Mesendoderm (in vitro differentiated cells): ENCODE data around the gene EAF1.

Experiments
- DNase-seq: peaks from one replicate; pipeline ENCODE4 v3.0.0; 2013
- H2AK5ac ChIP-seq: 2 replicates; pipeline ENCODE4 v1.6.1; 2013; ENCODE audit warnings: low read length, inconsistent platforms
- H2BK120ac ChIP-seq: 2 replicates; pipeline ENCODE4 v1.6.1; 2013; ENCODE audit warnings: low read depth, mild to moderate bottlenecking, low read length, moderate library complexity, mixed read lengths
- H2BK15ac ChIP-seq: replicated peaks from 2 replicates; pipeline ENCODE4 v1.6.1; 2013; ENCODE audit warnings: low read depth, mild to moderate bottlenecking, moderate library complexity
- H2BK5ac ChIP-seq: 2 replicates; pipeline ENCODE4 v1.6.1; 2013; ENCODE audit warnings: low read length, inconsistent platforms
- H3K18ac ChIP-seq: 2 replicates; pipeline ENCODE4 v1.6.1; 2013; ENCODE audit warnings: mild to moderate bottlenecking, low read length, mixed read lengths
- H3K23ac ChIP-seq: one replicate; pipeline ENCODE4 v1.6.1; 2013; ENCODE audit warnings: low read length
- H3K27ac ChIP-seq: 2 replicates; pipeline ENCODE4 v1.5.1; 2013; ENCODE audit warnings: low read depth, mild to moderate bottlenecking, inconsistent platforms, low read length, moderate library complexity
- H3K27me3 ChIP-seq: 2 replicates; pipeline ENCODE4 v1.6.1; 2013; ENCODE audit warnings: low read length, control low read depth, mild to moderate bottlenecking, inconsistent platforms; ENCODE audit not compliant: insufficient read depth, poor library complexity
- H3K36me3 ChIP-seq: 2 replicates; pipeline ENCODE4 v1.6.1; 2013; ENCODE audit warnings: low read length, inconsistent platforms; ENCODE audit not compliant: control insufficient read depth, insufficient read depth
- H3K4ac ChIP-seq: one replicate; pipeline ENCODE4 v1.6.1; 2013; ENCODE audit warnings: low read depth, mild to moderate bottlenecking, low read length, moderate library complexity
- H3K4me1 ChIP-seq: 2 replicates; pipeline ENCODE4 v1.6.1; 2013; ENCODE audit warnings: low read depth, low read length, inconsistent platforms; ENCODE audit not compliant: control insufficient read depth
- H3K4me2 ChIP-seq: 2 replicates; pipeline ENCODE4 v1.6.1; 2013; ENCODE audit warnings: low read length
- H3K4me3 ChIP-seq: 2 replicates; pipeline ENCODE4 v1.5.1; 2013; ENCODE audit warnings: mild to moderate bottlenecking, low read length
- H3K56ac ChIP-seq: one replicate; pipeline ENCODE4 v1.6.1; 2013; ENCODE audit warnings: low read length
- H3K79me1 ChIP-seq: 2 replicates; pipeline ENCODE4 v1.6.1; 2013; ENCODE audit warnings: low read length, inconsistent platforms
- H3K79me2 ChIP-seq: 2 replicates; pipeline ENCODE4 v1.6.1; 2013; ENCODE audit warnings: mild to moderate bottlenecking, low read length; ENCODE audit not compliant: control insufficient read depth, insufficient read depth
- H3K9ac ChIP-seq: 2 replicates; pipeline ENCODE4 v1.6.1; 2013; ENCODE audit warnings: low read length, inconsistent platforms
- H4K5ac ChIP-seq: one replicate; pipeline ENCODE4 v1.6.1; 2013; ENCODE audit warnings: low read length
- H4K8ac ChIP-seq: one replicate; pipeline ENCODE4 v1.6.1; 2013; ENCODE audit warnings: low read depth, mild to moderate bottlenecking, control low read depth, low read length, moderate library complexity
- WGBS: extraction: QIAGEN DNeasy Blood & Tissue Kit; methylation state at CpG from one replicate; pipeline ENCODE4 v1.1.7; 2013; ENCODE audit warnings: low lambda C conversion rate, missing lambda C conversion rate; ENCODE audit not compliant: insufficient coverage; ENCODE audit errors: extremely low coverage; 5-methylcytosine and 5-hydroxymethylcytosine counted together

Gene EAF1

DNA sequence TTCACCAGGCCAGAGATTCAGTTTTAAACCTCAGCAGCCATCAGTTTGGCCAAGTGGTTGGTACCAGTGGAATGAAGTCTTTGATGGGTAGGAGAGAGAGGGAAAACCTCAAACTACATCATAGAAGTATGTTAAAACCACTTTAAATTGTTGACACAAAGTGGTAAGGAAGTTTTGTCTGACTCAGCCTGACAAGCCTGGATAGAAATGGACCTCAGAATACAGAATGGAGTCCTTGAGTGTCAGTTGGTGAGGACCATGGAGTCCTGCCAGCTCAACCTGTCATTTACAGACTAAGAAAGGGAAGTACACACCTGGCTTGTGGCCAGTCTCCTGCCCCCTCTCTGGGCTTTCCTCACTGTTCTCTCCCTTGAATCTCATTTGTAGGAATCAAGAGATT, 12.1 kb downstream of the EAF1 start:
- no peak for DNase-seq
- no peak overlapping the region for H3K56ac ChIP-seq
- no peaks in the 10 kb centered on the region for H3K79me2 ChIP-seq

DNA sequence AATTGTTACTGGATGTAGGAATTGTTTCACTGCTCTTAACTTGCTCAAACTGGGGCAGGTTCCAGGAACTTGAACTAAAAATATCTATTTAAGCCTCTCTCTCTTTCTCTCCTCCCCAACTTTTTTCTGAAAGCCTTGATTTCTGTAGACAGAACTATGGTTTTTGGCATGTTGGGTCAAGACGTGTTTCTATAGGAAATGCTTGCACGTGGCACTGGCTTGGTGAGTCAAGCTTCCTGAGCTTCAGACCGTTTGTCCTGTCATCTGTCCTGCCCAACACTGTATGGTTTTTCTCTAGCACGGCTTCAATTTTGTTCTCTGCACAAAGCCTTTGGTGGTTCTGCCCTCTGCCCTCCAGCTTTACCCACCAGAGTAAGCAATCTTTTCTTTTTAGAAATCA, 13.5 kb downstream of the EAF1 start:
- Histone ChIP-seq H3K27me3 (no peaks in the 10 kb centered on the region), H4K5ac (no peak overlapping the region), H3K18ac (no peak overlapping the region), H3K9ac (no peak overlapping the region), H2BK120ac (no peak overlapping the region), H3K27ac (no peak overlapping the region), H3K56ac (no peak overlapping the region), H2AK5ac (no peak overlapping the region), H3K4ac (no peak overlapping the region), H3K4me3 (no peak overlapping the region), H4K8ac (no peak overlapping the region), H3K79me2 (no peaks in the 10 kb centered on the region), H2BK5ac (no peak overlapping the region), H3K36me3 (peaks cover 9% of the 10 kb centered on the region), H3K79me1 (no peaks in the 10 kb centered on the region), H3K23ac (no peak overlapping the region), H3K4me2 (no peak overlapping the region), H3K4me1 (no peaks in the 10 kb centered on the region), H2BK15ac (no peak overlapping the region)
- no CpG with 5 or more reads among the region's 4 CpGs for WGBS
- no peak for DNase-seq

More for the DNA sequence above, 12.1 kb downstream of the EAF1 start:
- no peak overlapping the region for H3K4me2 ChIP-seq
- H4K5ac ChIP-seq: no peak overlapping the region
- H3K9ac ChIP-seq: no peak overlapping the region
- H3K36me3 ChIP-seq: peaks cover 9% of the 10 kb centered on the region
- no peak overlapping the region for H2BK120ac ChIP-seq
- H3K79me1 ChIP-seq: no peaks in the 10 kb centered on the region
- no peak overlapping the region for H3K27ac ChIP-seq
- no peak overlapping the region for H2BK15ac ChIP-seq
- no peak overlapping the region for H3K4ac ChIP-seq
- H3K23ac ChIP-seq: no peak overlapping the region
- no peak overlapping the region for H2BK5ac ChIP-seq
- H3K4me1 ChIP-seq: no peaks in the 10 kb centered on the region
- no peak overlapping the region for H2AK5ac ChIP-seq
- H3K4me3 ChIP-seq: no peak overlapping the region
- H3K18ac ChIP-seq: no peak overlapping the region
- no peak overlapping the region for H4K8ac ChIP-seq
- no peaks in the 10 kb centered on the region for H3K27me3 ChIP-seq

GRCh38 chr3:15443826-15444524, 16.6 kb downstream of the EAF1 start:
- H2BK15ac ChIP-seq: no peak overlapping the region
- H3K4me1 ChIP-seq: no peaks in the 10 kb centered on the region

DNA sequence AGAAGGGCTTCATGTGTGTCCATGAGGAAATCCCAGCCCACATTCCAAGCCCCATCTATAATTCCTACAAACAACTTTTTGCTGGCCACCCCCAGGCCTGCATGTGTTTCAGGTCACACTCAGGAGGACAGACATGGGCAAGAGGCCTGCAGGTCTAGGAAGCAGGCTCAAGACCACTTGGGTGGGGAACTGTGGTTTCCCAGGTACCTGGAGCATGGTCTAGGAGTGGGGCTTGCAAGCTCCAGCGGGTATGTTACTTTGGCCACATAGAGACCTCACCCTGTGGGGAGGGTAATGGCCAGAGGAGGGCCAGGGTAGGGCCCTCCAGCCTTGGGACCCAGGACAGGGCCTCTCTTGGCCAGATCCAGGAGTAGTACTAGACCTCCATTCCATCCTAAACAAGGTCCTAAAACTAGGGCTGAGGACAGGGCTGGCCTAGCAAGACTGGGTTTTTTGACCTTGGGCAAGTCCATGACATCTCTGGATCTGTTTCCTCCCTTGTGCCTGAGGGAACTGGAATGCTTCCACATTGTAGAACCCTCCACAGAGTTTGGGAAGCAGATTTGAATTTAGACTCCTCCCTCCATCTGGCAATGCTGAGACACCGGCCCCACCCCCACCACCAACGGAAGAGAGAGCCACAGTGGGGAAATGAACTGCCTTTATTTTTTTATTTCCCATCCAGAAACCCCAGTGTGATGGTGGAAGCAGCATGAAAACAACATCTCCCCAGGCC, 22.3 kb downstream of the EAF1 start:
- Histone ChIP-seq H3K79me2 (no peaks in the 10 kb centered on the region), H3K79me1 (no peaks in the 10 kb centered on the region), H3K4me1 (no peaks in the 10 kb centered on the region), H3K4ac (no peak overlapping the region), H2AK5ac (no peak overlapping the region), H3K9ac (no peak overlapping the region), H3K27ac (no peak overlapping the region), H2BK120ac (no peak overlapping the region), H3K18ac (no peak overlapping the region), H4K8ac (no peak overlapping the region), H4K5ac (no peak overlapping the region), H3K36me3 (no peaks in the 10 kb centered on the region), H2BK5ac (no peak overlapping the region), H3K56ac (no peak overlapping the region), H2BK15ac (no peak overlapping the region), H3K23ac (no peak overlapping the region), H3K27me3 (no peaks in the 10 kb centered on the region), H3K4me2 (no peak overlapping the region), H3K4me3 (no peak overlapping the region)
- no peak for DNase-seq
- no CpG with 5 or more reads among the region's 3 CpGs for WGBS

More at GRCh38 chr3:15443826-15444524, 16.6 kb downstream of the EAF1 start:
- Histone ChIP-seq H3K27ac (no peak overlapping the region), H3K9ac (no peak overlapping the region), H4K5ac (no peak overlapping the region), H3K36me3 (peaks cover 3% of the 10 kb centered on the region), H2AK5ac (no peak overlapping the region), H3K27me3 (no peaks in the 10 kb centered on the region), H2BK120ac (no peak overlapping the region), H3K79me2 (no peaks in the 10 kb centered on the region), H3K4me2 (no peak overlapping the region), H2BK5ac (no peak overlapping the region), H3K23ac (no peak overlapping the region), H3K18ac (no peak overlapping the region), H3K4me3 (no peak overlapping the region), H3K79me1 (no peaks in the 10 kb centered on the region), H3K56ac (no peak overlapping the region), H4K8ac (no peak overlapping the region), H3K4ac (no peak overlapping the region)
- WGBS: no CpG with 5 or more reads among the region's 4 CpGs
- no peak for DNase-seq

DNA sequence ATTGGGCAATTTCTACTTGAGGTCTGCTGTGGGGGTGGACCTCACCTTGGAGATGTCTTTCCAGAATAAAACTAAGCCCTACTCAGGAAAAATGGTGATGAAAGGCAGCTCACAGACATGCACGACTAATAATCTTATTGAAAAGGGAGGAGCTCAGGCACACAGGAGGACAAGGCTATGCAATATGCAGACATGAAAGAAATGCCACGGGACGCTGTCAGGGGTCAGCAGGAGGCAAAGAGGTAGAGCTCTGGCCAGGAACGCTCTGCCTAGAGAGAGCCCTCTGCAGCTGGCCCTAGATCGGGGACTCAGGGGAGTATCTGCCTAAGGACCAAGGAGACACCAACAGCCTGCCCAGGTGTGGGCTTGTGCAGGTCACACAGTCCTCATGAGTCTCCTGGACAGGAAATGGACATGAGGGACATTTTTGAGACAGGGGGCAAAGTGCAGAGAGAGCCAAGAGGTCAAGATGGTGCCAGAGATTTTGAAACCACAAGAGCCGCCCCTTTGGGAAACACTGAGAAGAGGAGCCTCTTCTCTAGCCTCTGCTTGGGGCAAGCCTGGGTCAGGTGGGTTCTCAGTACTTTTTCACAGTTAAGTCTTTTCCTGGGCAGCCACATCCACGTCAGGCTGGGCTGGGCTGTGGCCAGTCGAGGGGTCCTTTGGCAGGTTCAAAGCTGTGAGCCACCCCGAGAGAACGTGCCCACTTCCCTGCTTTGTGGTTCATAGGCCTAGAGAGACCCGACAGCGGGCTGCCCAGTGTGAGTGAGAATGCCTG, 23.2 kb downstream of the EAF1 start:
- Histone ChIP-seq H3K79me1 (no peaks in the 10 kb centered on the region), H3K4me3 (no peak overlapping the region), H3K36me3 (no peaks in the 10 kb centered on the region), H4K8ac (no peak overlapping the region), H3K79me2 (no peaks in the 10 kb centered on the region), H2AK5ac (no peak overlapping the region), H3K56ac (no peak overlapping the region), H3K4me1 (no peaks in the 10 kb centered on the region), H3K27ac (no peak overlapping the region), H3K4ac (no peak overlapping the region), H2BK120ac (no peak overlapping the region), H3K4me2 (no peak overlapping the region), H2BK5ac (no peak overlapping the region), H2BK15ac (no peak overlapping the region), H3K9ac (no peak overlapping the region), H4K5ac (no peak overlapping the region), H3K27me3 (no peaks in the 10 kb centered on the region), H3K18ac (no peak overlapping the region), H3K23ac (no peak overlapping the region)
- WGBS: no CpG with 5 or more reads among the region's 12 CpGs
- no peak for DNase-seq
